ENCODE measurements around the gene CMIP. TPM values are rescaled to one million over a fixed set of nuclear protein-coding genes. Genes with fewer than 3 reads are reported as not detected.

Gene CMIP
- total RNA-seq, 4 donors from 2014 or later = 14.5 to 24.6 (median 21.0) TPM

- intact Hi-C loops (cut with DNase I) = loop anchor here (5.0 to 10.0 kb wide), 2 partner anchors 99 to 219 kb away; no protein-coding TSS in a partner anchor
- Histone ChIP-seq H3K9me3 (no peaks in the 10 kb centered on the region), H3K27ac (replicated peaks in 1 of 4) (no peak overlapping the region), H3K27me3 (no peaks in the 10 kb centered on the region), H3K36me3 (peaks cover 0 to 20% (median 9%) of the 10 kb centered on the region in 4 donors), H3K4me3 (no peak overlapping the region), H3K4me1 (peaks cover 10 to 26% (median 22%) of the 10 kb centered on the region in 4 donors)
- no peak for TF ChIP-seq POLR2A (IDR thresholded peaks at IDR 0.05; ENCODE audit: low read depth)
- TF ChIP-seq EP300 (IDR thresholded peaks at IDR 0.05) = no peak
- TF ChIP-seq, protein P1, sequence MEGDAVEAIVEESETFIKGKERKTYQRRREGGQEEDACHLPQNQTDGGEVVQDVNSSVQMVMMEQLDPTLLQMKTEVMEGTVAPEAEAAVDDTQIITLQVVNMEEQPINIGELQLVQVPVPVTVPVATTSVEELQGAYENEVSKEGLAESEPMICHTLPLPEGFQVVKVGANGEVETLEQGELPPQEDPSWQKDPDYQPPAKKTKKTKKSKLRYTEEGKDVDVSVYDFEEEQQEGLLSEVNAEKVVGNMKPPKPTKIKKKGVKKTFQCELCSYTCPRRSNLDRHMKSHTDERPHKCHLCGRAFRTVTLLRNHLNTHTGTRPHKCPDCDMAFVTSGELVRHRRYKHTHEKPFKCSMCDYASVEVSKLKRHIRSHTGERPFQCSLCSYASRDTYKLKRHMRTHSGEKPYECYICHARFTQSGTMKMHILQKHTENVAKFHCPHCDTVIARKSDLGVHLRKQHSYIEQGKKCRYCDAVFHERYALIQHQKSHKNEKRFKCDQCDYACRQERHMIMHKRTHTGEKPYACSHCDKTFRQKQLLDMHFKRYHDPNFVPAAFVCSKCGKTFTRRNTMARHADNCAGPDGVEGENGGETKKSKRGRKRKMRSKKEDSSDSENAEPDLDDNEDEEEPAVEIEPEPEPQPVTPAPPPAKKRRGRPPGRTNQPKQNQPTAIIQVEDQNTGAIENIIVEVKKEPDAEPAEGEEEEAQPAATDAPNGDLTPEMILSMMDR (IDR thresholded peaks at IDR 0.05) = peak; percentile 49 to 63 (median 62)
- TF ChIP-seq POLR2AphosphoS5 (IDR thresholded peaks at IDR 0.05) = no peak
- WGBS = 69% methylated on average over 5 of the region's 5 CpGs
- DNase-seq (ENCODE audit: extremely low spot score) = no peak
These were observed 178.9 kb downstream of the CMIP start for GRCh38 chr16:81623365-81624102.

DNA sequence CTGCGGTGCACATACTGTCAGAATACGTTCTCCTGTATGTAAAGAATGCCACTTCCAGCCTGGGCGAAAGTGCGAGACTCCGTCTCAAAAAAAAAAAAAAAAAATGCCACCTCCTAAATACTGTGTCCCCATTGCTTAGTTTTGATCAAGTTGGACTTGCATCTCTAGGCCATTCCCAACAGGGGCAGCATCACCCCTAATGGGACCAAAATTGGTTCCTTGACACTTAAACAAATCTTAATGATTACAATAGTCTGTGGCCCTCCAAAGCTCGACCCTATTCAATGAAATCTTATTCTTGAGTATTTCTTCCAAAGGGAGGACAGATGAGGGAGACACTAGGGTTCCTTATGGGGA, 179.8 kb downstream of the CMIP start:
- Histone ChIP-seq H3K4me1 (peaks cover 10 to 25% (median 20%) of the 10 kb centered on the region in 4 donors), H3K27ac (replicated peaks in 1 of 4) (no peak overlapping the region), H3K27me3 (no peaks in the 10 kb centered on the region), H3K4me3 (no peak overlapping the region), H3K9me3 (no peaks in the 10 kb centered on the region), H3K36me3 (peaks cover 0 to 19% (median 7%) of the 10 kb centered on the region in 4 donors)
- no peak for DNase-seq (ENCODE audit: extremely low spot score)
- 97% methylated on average over 6 of the region's 6 CpGs for WGBS
- intact Hi-C loops (cut with DNase I) = loop anchor here (5.0 to 10.0 kb wide), 2 partner anchors 98 to 220 kb away; no protein-coding TSS in a partner anchor
- TF ChIP-seq EP300 (IDR thresholded peaks at IDR 0.05) = no peak
- TF ChIP-seq, protein P1 (IDR thresholded peaks at IDR 0.05) = no peak
- TF ChIP-seq POLR2AphosphoS5 (IDR thresholded peaks at IDR 0.05) = no peak

DNA sequence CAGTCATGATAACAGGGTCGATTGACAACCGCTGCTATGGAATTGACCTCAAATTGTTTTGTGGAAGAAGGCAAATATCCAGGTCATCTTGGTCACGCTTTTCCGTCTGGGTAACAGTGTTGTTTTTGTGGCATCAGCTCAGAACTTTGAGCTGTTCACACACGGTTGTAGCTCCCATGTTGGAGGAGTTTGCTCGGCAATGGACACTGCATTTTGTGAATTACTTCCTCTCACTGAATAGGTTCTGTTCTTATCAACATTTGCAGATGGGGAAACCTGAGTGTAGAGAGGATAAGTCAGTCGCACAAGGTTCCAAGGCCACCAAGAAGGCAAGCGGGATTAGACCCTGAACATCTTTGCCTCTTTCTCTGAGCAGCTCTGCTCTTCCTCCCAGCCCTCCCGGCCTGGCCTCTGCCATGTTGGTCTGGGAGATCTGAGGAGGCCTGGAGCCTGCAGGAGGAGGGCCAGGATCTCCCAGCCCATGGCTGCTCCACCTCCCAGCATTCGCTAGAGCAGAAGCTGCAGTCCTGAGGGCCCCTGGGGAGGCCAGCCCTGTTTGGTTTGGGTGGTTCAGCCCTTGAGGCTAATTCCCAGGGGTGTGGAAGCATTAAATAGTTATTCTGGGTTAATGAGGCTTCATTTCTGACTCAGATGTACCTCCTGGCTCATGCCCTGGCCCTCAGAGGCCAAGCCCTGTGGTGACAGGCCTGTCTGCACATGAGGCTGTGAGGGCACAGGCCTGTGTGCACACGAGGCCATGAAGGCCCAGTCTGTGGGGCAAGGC, 180.3 kb downstream of the CMIP start:
- no peak for TF ChIP-seq POLR2AphosphoS5 (IDR thresholded peaks at IDR 0.05)
- TF ChIP-seq POLR2A (IDR thresholded peaks at IDR 0.05; ENCODE audit: low read depth) = no peak
- TF ChIP-seq EP300 (IDR thresholded peaks at IDR 0.05) = no peak
- TF ChIP-seq, protein P1 (IDR thresholded peaks at IDR 0.05) = no peak
- 88% methylated on average over 10 of the region's 11 CpGs for WGBS
- intact Hi-C loops (cut with DNase I) = loop anchor here (5.0 to 10.0 kb wide), 2 partner anchors 97 to 220 kb away; no protein-coding TSS in a partner anchor
- no peaks in the 10 kb centered on the region for H3K9me3 ChIP-seq
- no peak for DNase-seq (ENCODE audit: extremely low spot score)
- no peaks in the 10 kb centered on the region for H3K27me3 ChIP-seq
- H3K4me1 ChIP-seq = peaks cover 10 to 25% (median 20%) of the 10 kb centered on the region in 4 donors
- peaks cover 0 to 19% (median 7%) of the 10 kb centered on the region in 4 donors for H3K36me3 ChIP-seq
- peak overlapping the region; percentile 31 to 54 (median 42) for H3K27ac ChIP-seq (replicated peaks in 1 of 4)
- no peak overlapping the region for H3K4me3 ChIP-seq

- TF ChIP-seq POLR2AphosphoS5 (IDR thresholded peaks at IDR 0.05) (peak in 1 of 2 donors; percentile 27), POLR2A (IDR thresholded peaks at IDR 0.05; ENCODE audit: low read depth) (no peak)
- Histone ChIP-seq H3K9me3 (no peaks in the 10 kb centered on the region), H3K27me3 (no peaks in the 10 kb centered on the region), H3K4me1 (peaks cover 10 to 25% (median 20%) of the 10 kb centered on the region in 4 donors), H3K27ac (replicated peaks in 1 of 4) (peak overlapping the region; percentile 31 to 54 (median 42)), H3K4me3 (no peak overlapping the region), H3K36me3 (peaks cover 0 to 18% (median 7%) of the 10 kb centered on the region in 4 donors)
- intact Hi-C loops (cut with DNase I) = loop anchor here (10.0 kb wide), 1 partner anchor 221 kb away; no protein-coding TSS in a partner anchor
- DNase-seq (ENCODE audit: extremely low spot score) = no peak
- 54% methylated on average over 6 of the region's 9 CpGs for WGBS
These were observed 181.0 kb downstream of the CMIP start for GRCh38 chr16:81625544-81626153.

Measured in esophagus muscularis mucosa (tissue), 4 donors.